Neural cell (in vitro differentiated cells): ENCODE results near the gene CCNI2. TPM values are rescaled to one million over a fixed set of nuclear protein-coding genes. Genes with fewer than 3 reads are reported as not detected.

Experiments
- H2AFZ ChIP-seq: fragments of 200-600, 300-800 bp; sonication (generic), shearing (Covaris generic); 2 replicates; pipeline ENCODE4 v1.6.0; 2014; ENCODE audit warnings: low read depth, mild to moderate bottlenecking, antibody characterized with exemption, low read length, moderate library complexity
- H3F3A ChIP-seq: fragments of 200-600 bp; shearing (Covaris generic); 2 replicates; pipeline ENCODE4 v1.6.1; 2016; ENCODE audit warnings: mild to moderate bottlenecking, moderate library complexity, mixed read lengths, antibody characterized with exemption, low read length; ENCODE audit not compliant: insufficient read depth, poor library complexity, severe bottlenecking
- H3K27ac ChIP-seq: fragments of 200-600, 300-800 bp; sonication (generic), shearing (Covaris generic); 2 replicates; pipeline ENCODE4 v1.5.1; 2014; ENCODE audit warnings: mild to moderate bottlenecking, low read length, moderate library complexity
- H3K27me3 ChIP-seq: fragments of 300-800, 200-600 bp; sonication (generic), shearing (Covaris generic); 2 replicates; pipeline ENCODE4 v1.6.0; 2014; ENCODE audit warnings: mild to moderate bottlenecking, low read depth, low read length, moderate library complexity; ENCODE audit not compliant: insufficient read depth
- H3K36me3 ChIP-seq: fragments of 300-800, 200-600 bp; sonication (generic), shearing (Covaris generic); 2 replicates; pipeline ENCODE4 v1.5.1; 2014; ENCODE audit warnings: mild to moderate bottlenecking, antibody characterized with exemption, low read length, moderate library complexity; ENCODE audit not compliant: insufficient read depth
- H3K4me2 ChIP-seq: fragments of 300-800, 200-600 bp; sonication (generic), shearing (Covaris generic); 2 replicates; pipeline ENCODE4 v1.6.0; 2014; ENCODE audit warnings: mild to moderate bottlenecking, low read length
- H3K4me3 ChIP-seq: fragments of 300-800, 200-600 bp; sonication (generic), shearing (Covaris generic); 2 replicates; pipeline ENCODE4 v1.5.1; 2014; ENCODE audit warnings: mild to moderate bottlenecking, low read length, moderate library complexity
- H3K79me2 ChIP-seq: fragments of 200-600 bp; shearing (Covaris generic); replicated peaks from 2 replicates; pipeline ENCODE4 v1.6.0; 2014; ENCODE audit warnings: mild to moderate bottlenecking, low read length, moderate library complexity; ENCODE audit not compliant: insufficient read depth
- H3K9ac ChIP-seq: fragments of 300-800, 200-600 bp; sonication (generic), shearing (Covaris generic); 2 replicates; pipeline ENCODE4 v1.6.1; 2016; ENCODE audit warnings: mild to moderate bottlenecking, low read length, mixed read lengths
- H3K9me2 ChIP-seq: fragments of 200-600 bp; shearing (Covaris generic); 2 replicates; pipeline ENCODE4 v1.6.1; 2016; ENCODE audit warnings: mild to moderate bottlenecking, low read length, mixed read lengths; ENCODE audit not compliant: insufficient read depth
- H3K9me3 ChIP-seq: fragments of 200-600, 300-800 bp; sonication (generic), shearing (Covaris generic); 2 replicates; pipeline ENCODE4 v1.6.1; 2016; ENCODE audit warnings: mild to moderate bottlenecking, mixed run types, low read length, moderate library complexity, mixed read lengths
- H4K20me1 ChIP-seq: fragments of 200-600 bp; shearing (Covaris generic); 2 replicates; pipeline ENCODE4 v1.6.1; 2016; ENCODE audit warnings: mild to moderate bottlenecking, mixed run types; ENCODE audit not compliant: insufficient read depth
- EP300 ChIP-seq: fragments of 450-650 bp; conservative IDR thresholded peaks from 2 replicates; pipeline ENCODE4 v1.6.1; 2014; ENCODE audit warnings: antibody characterized with exemption, mild to moderate bottlenecking, moderate library complexity; ENCODE audit not compliant: poor library complexity, severe bottlenecking
- EZH2 ChIP-seq: fragments of 200-600, 300-800 bp; shearing (Covaris generic), sonication (generic); IDR thresholded peaks from 2 replicates; pipeline ENCODE4 v1.6.1; 2014; ENCODE audit warnings: antibody characterized with exemption, low read length, borderline replicate concordance, mild to moderate bottlenecking; ENCODE audit not compliant: insufficient read depth, poor library complexity, severe bottlenecking
- MXI1 ChIP-seq: fragments of 450-650 bp; conservative IDR thresholded peaks from 2 replicates; pipeline ENCODE4 v1.6.1; 2014; ENCODE audit warnings: antibody characterized with exemption, mild to moderate bottlenecking; ENCODE audit not compliant: poor library complexity, severe bottlenecking
- POLR2AphosphoS5 ChIP-seq: IDR thresholded peaks from 2 replicates; pipeline ENCODE4 v1.6.1; 2012
- RAD21 ChIP-seq: fragments of 450-650 bp; conservative IDR thresholded peaks from 2 replicates; pipeline ENCODE4 v1.6.1; 2014; ENCODE audit warnings: antibody characterized with exemption, mild to moderate bottlenecking, moderate library complexity
- SMC3 ChIP-seq: fragments of 450-650 bp; conservative IDR thresholded peaks from 2 replicates; pipeline ENCODE4 v1.6.1; 2014; ENCODE audit warnings: antibody characterized with exemption, mild to moderate bottlenecking, moderate library complexity; ENCODE audit not compliant: poor library complexity
- TAF1 ChIP-seq: IDR thresholded peaks from 2 replicates; pipeline ENCODE4 v1.6.1; 2012; ENCODE audit warnings: low read depth
- polyA plus RNA-seq: library from polyadenylated mRNA; depleted of rRNA; stranded (reverse); fragments of >200 nt; gene quantifications from 2 replicates; pipeline ENCODE4 v1.2.3, GENCODE V29; 2014
- TF ChIP-seq, protein P1 (sequence below): fragments of 450-650 bp; IDR thresholded peaks from 2 replicates; pipeline ENCODE4 v1.5.1; 2014; ENCODE audit warnings: antibody characterized with exemption, mild to moderate bottlenecking, moderate library complexity; ENCODE audit not compliant: poor library complexity, severe bottlenecking
- TF ChIP-seq, protein P2 (sequence below): IDR thresholded peaks from 2 replicates; pipeline ENCODE4 v1.6.1; 2012; ENCODE audit warnings: borderline replicate concordance

CCNI2 gene
- polyA plus RNA-seq, 1 donor from 2014 or later: not detected

DNA sequence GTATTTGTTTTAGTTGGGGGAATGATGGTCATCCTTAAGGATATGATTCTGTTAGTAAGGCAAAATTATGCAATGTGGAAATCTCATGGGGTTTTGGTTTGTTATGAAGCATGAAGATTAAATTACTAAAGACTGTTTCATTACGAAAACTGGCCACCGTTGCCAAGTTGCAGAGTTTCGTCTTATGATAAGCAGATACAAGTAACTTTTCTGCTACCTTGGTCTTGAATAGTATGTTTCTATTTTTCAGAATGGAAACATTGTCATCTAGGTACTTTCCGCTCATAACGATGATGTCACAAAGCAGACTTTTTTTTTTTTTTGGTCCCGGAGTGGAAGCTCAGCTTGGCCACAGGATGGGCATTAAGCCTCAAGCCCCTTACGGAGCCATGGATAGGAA lies 4.2 kb downstream of the CCNI2 start:
- Histone ChIP-seq H3K27me3 (peaks cover 28% of the 10 kb centered on the region), H3K4me2 (no peak overlapping the region), H3K9me2 (no peaks in the 10 kb centered on the region), H3F3A (no peaks in the 10 kb centered on the region), H3K9me3 (no peaks in the 10 kb centered on the region), H3K36me3 (no peaks in the 10 kb centered on the region), H2AFZ (no peak overlapping the region), H3K4me3 (no peak overlapping the region), H3K27ac (no peak overlapping the region), H4K20me1 (no peaks in the 10 kb centered on the region), H3K9ac (no peak overlapping the region), H3K79me2 (no peaks in the 10 kb centered on the region)
- no peak for TF ChIP-seq EP300
- TF ChIP-seq, protein P1, sequence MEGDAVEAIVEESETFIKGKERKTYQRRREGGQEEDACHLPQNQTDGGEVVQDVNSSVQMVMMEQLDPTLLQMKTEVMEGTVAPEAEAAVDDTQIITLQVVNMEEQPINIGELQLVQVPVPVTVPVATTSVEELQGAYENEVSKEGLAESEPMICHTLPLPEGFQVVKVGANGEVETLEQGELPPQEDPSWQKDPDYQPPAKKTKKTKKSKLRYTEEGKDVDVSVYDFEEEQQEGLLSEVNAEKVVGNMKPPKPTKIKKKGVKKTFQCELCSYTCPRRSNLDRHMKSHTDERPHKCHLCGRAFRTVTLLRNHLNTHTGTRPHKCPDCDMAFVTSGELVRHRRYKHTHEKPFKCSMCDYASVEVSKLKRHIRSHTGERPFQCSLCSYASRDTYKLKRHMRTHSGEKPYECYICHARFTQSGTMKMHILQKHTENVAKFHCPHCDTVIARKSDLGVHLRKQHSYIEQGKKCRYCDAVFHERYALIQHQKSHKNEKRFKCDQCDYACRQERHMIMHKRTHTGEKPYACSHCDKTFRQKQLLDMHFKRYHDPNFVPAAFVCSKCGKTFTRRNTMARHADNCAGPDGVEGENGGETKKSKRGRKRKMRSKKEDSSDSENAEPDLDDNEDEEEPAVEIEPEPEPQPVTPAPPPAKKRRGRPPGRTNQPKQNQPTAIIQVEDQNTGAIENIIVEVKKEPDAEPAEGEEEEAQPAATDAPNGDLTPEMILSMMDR: no peak
- no peak for TF ChIP-seq EZH2
- no peak for TF ChIP-seq POLR2AphosphoS5
- TF ChIP-seq, protein P2, sequence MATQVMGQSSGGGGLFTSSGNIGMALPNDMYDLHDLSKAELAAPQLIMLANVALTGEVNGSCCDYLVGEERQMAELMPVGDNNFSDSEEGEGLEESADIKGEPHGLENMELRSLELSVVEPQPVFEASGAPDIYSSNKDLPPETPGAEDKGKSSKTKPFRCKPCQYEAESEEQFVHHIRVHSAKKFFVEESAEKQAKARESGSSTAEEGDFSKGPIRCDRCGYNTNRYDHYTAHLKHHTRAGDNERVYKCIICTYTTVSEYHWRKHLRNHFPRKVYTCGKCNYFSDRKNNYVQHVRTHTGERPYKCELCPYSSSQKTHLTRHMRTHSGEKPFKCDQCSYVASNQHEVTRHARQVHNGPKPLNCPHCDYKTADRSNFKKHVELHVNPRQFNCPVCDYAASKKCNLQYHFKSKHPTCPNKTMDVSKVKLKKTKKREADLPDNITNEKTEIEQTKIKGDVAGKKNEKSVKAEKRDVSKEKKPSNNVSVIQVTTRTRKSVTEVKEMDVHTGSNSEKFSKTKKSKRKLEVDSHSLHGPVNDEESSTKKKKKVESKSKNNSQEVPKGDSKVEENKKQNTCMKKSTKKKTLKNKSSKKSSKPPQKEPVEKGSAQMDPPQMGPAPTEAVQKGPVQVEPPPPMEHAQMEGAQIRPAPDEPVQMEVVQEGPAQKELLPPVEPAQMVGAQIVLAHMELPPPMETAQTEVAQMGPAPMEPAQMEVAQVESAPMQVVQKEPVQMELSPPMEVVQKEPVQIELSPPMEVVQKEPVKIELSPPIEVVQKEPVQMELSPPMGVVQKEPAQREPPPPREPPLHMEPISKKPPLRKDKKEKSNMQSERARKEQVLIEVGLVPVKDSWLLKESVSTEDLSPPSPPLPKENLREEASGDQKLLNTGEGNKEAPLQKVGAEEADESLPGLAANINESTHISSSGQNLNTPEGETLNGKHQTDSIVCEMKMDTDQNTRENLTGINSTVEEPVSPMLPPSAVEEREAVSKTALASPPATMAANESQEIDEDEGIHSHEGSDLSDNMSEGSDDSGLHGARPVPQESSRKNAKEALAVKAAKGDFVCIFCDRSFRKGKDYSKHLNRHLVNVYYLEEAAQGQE: no peak
- TF ChIP-seq SMC3: no peak
- TF ChIP-seq RAD21: no peak
- TF ChIP-seq TAF1: no peak
- TF ChIP-seq MXI1: no peak

DNA sequence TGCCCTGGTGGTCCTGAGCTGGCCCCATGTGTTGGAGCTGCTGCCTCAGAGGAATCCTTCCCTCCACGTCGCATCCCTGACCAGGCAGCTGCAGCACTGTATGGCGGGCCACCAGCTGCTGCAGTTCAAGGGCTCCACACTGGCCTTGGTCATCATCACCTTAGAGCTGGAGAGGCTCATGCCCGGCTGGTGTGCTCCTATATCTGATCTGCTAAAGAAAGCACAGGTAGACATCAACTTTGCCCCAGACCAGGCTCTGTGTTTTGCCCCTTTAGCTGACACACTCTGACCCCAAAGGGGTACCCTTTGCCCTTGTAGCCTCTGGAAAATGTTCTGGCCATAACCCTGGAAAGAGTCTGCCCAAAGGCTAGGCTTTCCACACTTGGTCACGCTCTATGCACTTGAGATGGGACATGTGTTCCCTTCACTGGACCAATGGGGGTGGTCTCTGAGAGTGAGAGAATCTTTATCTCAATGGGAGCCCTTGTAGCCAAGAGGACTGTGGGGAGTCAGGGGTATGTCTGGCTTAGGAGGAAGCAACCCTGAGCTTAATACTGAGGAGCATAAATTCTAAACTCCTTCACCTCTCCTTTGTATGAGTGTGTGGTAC lies 4.8 kb downstream of the CCNI2 start:
- H3K4me2 ChIP-seq: no peak overlapping the region
- TF ChIP-seq RAD21 (no peak), POLR2AphosphoS5 (no peak), MXI1 (no peak), TAF1 (no peak), EP300 (no peak)
- TF ChIP-seq, protein P2: no peak
- TF ChIP-seq, protein P1: no peak
- H3K9me3 ChIP-seq: no peaks in the 10 kb centered on the region
- no peaks in the 10 kb centered on the region for H4K20me1 ChIP-seq
- no peaks in the 10 kb centered on the region for H3K36me3 ChIP-seq
- no peak overlapping the region for H2AFZ ChIP-seq
- no peak overlapping the region for H3K27ac ChIP-seq
- H3K4me3 ChIP-seq: no peak overlapping the region
- no peak overlapping the region for H3K9ac ChIP-seq
- H3K27me3 ChIP-seq: peaks cover 22% of the 10 kb centered on the region
- no peaks in the 10 kb centered on the region for H3K9me2 ChIP-seq
- H3F3A ChIP-seq: no peaks in the 10 kb centered on the region
- H3K79me2 ChIP-seq: no peaks in the 10 kb centered on the region
